RCC 7860 (cell line): Measurements from ENCODE around the gene TIGAR.

Experiments
- DNase-seq: peaks from one replicate; pipeline ENCODE4 v3.0.0-alpha.2; 2015; ENCODE audit warnings: low spot score
- FAIRE-seq: peaks from 2 replicates; lab custom pipeline; 2012; peaks lifted over from hg19 to GRCh38; lab: Jason Lieb, UNC

TIGAR gene, protein sequence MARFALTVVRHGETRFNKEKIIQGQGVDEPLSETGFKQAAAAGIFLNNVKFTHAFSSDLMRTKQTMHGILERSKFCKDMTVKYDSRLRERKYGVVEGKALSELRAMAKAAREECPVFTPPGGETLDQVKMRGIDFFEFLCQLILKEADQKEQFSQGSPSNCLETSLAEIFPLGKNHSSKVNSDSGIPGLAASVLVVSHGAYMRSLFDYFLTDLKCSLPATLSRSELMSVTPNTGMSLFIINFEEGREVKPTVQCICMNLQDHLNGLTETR

GRCh38 chr12:4320853-4321701, at the start of gene TIGAR:
TSS of gene TIGAR (plus strand) at chr12:4321213. CDS start at chr12:4321272, 59 bp downstream.
- no peak for FAIRE-seq

DNA sequence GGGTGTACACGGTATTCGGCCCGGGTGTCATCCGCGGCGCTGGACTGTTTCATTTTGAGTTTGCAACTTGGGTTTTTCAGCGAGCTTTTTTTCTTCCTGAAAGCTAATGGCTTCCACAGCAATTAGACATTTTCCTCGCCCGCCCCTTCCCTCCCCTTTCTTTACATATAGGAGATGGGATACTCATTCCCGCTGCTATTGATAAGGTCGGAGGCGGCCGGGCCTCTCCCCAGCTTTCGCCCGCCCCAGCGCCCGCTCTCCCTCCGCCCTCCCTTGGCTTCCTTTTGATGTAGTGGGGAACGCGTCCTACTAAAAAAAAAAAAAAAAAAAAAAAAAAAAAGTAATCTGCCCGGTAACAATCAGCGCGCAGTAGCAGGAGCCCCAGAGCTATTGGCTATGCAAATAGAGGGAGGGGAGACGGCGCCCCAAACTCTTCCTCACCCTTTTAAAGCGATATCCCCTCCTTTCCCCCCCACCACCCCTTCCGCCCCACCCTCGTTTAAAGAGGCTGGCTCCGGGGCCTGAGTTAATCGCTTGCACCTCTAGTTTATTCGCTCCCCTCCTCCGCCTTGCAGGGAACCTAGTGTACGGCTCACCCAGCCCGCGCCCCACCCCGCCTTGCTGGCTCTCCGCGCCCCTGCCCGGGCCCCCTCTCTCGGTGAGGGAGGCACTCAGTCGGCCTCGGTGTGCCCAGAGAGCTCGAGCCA, 49.1 kb upstream of the TIGAR start:
- FAIRE-seq, result no peak
- no peak for DNase-seq

More at GRCh38 chr12:4320853-4321701, at the start of gene TIGAR:
- DNase-seq, result peak; percentile 77

DNA sequence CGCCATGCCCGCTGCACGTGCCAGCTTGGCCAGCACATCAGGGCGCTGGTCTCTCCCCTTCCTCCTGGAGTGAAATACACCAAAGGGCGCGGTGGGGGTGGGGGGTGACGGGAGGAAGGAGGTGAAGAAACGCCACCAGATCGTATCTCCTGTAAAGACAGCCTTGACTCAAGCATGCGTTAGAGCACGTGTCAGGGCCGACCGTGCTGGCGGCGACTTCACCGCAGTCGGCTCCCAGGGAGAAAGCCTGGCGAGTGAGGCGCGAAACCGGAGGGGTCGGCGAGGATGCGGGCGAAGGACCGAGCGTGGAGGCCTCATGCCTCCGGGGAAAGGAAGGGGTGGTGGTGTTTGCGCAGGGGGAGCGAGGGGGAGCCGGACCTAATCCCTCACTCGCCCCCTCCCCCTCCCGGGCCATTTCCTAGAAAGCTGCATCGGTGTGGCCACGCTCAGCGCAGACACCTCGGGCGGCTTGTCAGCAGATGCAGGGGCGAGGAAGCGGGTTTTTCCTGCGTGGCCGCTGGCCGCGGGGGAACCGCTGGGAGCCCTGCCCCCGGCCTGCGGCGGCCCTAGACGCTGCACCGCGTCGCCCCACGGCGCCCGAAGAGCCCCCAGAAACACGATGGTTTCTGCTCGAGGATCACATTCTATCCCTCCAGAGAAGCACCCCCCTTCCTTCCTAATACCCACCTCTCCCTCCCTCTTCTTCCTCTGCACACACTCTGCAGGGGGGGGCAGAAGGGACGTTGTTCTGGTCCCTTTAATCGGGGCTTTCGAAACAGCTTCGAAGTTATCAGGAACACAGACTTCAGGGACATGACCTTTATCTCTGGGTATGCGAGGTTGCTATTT, 48.4 kb upstream of the TIGAR start:
- no peak for FAIRE-seq
- no peak for DNase-seq

DNA sequence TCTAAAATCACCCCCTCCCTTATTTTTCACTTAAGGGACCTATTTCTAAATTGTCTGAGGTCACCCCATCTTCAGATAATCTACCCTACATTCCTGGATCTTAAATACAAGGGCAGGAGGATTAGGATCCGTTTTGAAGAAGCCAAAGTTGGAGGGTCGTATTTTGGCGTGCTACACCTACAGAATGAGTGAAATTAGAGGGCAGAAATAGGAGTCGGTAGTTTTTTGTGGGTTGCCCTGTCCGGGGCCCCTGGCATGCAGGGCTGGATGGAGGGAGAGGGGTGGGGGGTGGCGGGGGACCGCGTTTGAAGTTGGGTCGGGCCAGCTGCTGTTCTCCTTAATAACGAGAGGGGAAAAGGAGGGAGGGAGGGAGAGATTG, 47.8 kb upstream of the TIGAR start:
- FAIRE-seq, result no peak
- DNase-seq, result no peak

DNA sequence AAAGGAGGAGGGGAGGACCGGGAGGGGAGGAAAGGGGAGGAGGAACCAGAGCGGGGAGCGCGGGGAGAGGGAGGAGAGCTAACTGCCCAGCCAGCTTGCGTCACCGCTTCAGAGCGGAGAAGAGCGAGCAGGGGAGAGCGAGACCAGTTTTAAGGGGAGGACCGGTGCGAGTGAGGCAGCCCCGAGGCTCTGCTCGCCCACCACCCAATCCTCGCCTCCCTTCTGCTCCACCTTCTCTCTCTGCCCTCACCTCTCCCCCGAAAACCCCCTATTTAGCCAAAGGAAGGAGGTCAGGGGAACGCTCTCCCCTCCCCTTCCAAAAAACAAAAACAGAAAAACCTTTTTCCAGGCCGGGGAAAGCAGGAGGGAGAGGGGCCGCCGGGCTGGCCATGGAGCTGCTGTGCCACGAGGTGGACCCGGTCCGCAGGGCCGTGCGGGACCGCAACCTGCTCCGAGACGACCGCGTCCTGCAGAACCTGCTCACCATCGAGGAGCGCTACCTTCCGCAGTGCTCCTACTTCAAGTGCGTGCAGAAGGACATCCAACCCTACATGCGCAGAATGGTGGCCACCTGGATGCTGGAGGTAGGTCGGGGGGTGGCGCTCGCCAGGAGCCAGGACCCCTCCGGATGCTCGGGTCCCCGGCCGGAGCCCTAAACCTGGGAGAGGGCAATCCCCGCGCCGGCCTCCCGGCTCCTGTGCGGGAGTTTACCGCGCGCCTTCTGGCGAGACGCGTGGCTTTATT, 47.2 kb upstream of the TIGAR start, which contains the start of gene CCND2:
Gene CCND2 (plus strand): TSS at position 111 of the 744 bp plus-strand sequence. CDS start 279 bp downstream, at position 390.
- FAIRE-seq (no peak), DNase-seq (no peak)

DNA sequence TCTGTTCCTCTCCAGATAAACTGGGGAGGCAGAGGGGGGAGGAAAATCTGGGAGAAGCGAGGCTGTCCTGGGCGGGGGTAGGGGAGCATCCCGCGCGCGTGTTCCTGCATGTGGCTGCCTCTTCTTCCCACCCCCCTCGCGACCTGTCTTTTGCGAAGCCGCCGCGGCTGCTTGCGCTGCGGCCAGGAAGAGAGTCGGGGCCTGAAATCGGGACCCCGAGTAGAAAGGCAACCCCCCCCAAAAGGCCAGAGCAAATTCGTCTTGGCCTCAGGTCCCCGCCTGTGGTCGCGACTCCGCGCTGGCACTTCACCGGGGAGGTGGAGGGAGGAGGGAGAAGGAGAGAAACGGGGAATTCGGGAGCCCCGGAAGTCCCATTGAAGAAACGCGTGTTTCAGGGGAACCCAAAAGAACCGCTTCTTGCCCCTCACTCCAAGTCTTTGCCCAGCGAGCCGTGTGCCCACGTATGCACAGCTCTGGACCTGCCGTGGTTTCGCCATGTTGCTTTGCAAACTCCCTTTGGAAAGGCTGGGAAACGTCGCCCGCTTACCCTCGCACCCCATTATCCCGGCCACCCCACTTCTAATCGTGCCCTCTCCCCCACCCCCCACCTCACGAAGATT, 46.5 kb upstream of the TIGAR start:
- DNase-seq (no peak), FAIRE-seq (no peak)

GRCh38 chr12:4275016-4275869, 45.8 kb upstream of the TIGAR start:
- DNase-seq, result no peak
- FAIRE-seq, result no peak

GRCh38 chr12:4275870-4276301, 45.1 kb upstream of the TIGAR start:
- FAIRE-seq (no peak), DNase-seq (no peak)

DNA sequence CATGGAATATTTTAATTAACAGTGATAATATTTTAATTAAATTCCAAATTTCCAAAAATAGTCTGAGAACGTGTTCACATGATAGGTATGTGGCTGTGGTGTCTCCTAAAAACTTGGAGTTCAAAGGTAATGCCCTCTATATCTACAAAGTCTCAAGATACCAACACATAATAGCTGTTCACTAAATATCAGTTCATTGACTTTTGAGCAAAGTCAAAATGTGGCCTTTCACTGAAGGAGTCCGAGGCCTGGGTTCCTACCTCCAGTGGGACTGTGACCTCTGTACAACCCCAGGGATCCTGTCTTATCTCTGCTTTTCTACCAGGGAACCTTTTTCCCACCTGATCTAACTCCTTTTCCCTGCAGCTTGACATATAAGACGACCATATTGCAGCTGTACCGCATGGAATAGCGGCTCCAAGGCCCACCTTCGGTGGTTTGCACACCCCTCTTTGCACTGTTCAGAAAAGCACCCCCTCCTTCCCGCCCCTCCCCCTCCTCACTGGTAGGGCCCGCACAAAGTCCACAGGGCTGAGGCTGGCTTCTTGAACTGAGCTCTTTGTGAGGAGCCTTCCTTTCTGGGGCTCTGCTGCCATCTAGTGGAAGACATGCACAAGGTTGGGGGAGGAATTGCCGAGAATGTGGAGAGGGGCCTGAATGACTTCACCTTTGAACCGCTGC, 44.3 kb upstream of the TIGAR start:
- peak; percentile 23 for FAIRE-seq
- peak; percentile 60 for DNase-seq

GRCh38 chr12:4277205-4277543, 43.8 kb upstream of the TIGAR start:
- DNase-seq (no peak), FAIRE-seq (no peak)

DNA sequence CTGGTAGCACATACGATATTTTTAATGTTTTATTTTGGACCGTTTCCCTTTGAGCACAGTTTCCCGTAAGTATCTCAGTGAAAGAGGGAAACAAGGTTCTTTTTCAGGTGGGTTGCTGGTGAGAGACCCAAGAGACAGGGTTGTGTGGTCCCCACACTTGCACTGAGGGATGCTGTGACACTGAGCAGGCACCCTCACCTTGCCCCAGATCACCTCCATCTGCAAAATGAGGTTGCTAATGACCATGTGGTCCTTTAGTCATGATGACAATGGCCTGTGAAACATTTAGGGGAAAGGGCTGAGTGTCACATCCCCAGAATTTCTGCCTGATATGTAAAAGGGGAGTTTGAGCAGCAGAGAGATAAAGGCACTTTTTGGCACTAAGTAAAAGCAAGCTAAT, 43.2 kb upstream of the TIGAR start:
- DNase-seq (no peak), FAIRE-seq (no peak)

DNA sequence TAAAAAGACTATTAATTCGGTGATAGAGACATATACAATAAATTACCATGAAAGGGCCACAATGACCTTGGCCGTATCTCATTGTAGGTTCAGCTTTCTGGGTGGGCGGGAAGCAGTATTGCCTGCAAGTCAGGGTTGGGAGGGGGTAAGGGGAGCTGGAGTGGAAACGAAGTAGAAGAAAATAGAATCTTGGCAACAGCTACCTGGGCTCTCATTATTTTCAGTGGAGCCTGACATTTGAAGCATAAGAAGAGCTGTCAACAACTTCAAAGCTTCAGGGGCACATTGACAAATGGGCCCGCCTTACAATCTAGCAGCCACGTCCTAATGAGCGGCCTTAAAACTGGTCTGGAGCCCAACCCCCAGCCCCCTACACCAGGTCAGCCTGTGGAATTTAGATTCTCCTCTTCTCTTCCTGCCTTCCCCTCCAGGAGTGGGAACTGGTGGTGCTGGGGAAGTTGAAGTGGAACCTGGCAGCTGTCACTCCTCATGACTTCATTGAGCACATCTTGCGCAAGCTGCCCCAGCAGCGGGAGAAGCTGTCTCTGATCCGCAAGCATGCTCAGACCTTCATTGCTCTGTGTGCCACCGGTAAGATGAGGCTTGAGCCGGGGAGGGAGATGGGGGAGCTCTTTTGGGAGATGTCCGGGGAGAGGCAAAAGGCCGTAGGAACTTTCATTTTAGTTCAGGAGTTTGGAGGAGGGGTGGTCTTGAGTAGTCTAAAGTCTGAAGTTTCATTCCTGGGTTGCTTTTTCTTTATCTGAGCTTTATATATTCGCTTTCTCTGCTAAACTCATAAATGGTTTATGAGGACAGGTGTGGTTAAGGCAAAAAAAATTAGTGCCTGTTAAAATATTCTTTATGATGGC, 42.5 kb upstream of the TIGAR start:
- no peak for FAIRE-seq
- no peak for DNase-seq

DNA sequence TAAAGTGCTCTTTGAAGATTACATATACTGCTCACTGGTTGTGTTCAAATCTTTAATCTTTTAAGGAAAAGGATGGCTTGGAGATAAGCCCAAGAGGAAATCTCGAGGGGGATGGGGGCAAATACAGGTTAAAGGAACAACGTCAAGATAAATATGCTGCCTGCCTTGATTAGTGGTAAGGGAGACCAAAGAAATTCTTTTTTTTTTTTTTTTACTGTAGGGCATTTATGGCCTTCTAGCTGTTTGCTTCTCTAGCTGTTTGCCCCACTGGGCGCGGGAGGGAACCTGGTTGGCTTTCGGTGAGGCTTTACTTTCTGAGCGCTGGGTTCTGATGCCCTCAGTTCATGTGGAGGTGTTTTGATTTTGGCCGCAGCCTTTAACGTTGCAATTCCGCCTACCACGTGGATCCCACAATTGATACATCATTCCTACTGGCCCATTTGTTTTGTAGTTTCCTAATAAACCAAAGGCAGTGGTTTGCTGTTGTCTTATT, 41.8 kb upstream of the TIGAR start:
- no peak for FAIRE-seq

GRCh38 chr12:4280351-4281163, 40.5 kb upstream of the TIGAR start:
- FAIRE-seq, result no peak
- no peak for DNase-seq

More for the DNA sequence above, 41.8 kb upstream of the TIGAR start:
- no peak for DNase-seq

GRCh38 chr12:4281173-4281654, 39.8 kb upstream of the TIGAR start:
- no peak for DNase-seq
- FAIRE-seq, result no peak
